Activated CD4-positive, alpha-beta T cell treated with anti-CD3 and anti-CD28 coated beads, Interleukin-2, amount 10 ng/mL, durations not matched to agents 24 days and 14 days (primary cell): Measurements from ENCODE around the gene KNOP1. TPM values are rescaled to one million over a fixed set of nuclear protein-coding genes. Genes with fewer than 3 reads are reported as not detected.

ENCODE experiments used
- DNase-seq: peaks from one replicate; pipeline ENCODE4 v3.0.0; 2022
- H3K27ac Mint-ChIP-seq: one replicate; pipeline ENCODE4 v1.8.0; 2022; ENCODE audit warnings: mild to moderate bottlenecking, mixed read lengths
- H3K27me3 Mint-ChIP-seq: one replicate; pipeline ENCODE4 v1.8.0; 2022; ENCODE audit warnings: mixed read lengths
- H3K36me3 Mint-ChIP-seq: one replicate; pipeline ENCODE4 v1.8.0; 2022; ENCODE audit warnings: low read depth, mild to moderate bottlenecking, mixed read lengths
- H3K4me1 Mint-ChIP-seq: one replicate; pipeline ENCODE4 v1.8.0; 2021; ENCODE audit warnings: mixed read lengths
- H3K4me3 Mint-ChIP-seq: one replicate; pipeline ENCODE4 v1.8.0; 2022; ENCODE audit warnings: mild to moderate bottlenecking, moderate library complexity, mixed read lengths
- H3K9me3 Mint-ChIP-seq: one replicate; pipeline ENCODE4 v1.8.0; 2021; ENCODE audit warnings: mixed read lengths
- intact Hi-C: fragments of 100-400 bp; cut with micrococcal nuclease; formaldehyde crosslinking; loops from one replicate; pipeline ENCODE4 v1.15.1; 2023
- total RNA-seq: library from RNA; stranded (reverse); gene quantifications from 2 replicates; pipeline ENCODE4 v1.2.3, GENCODE V29; 2022

The KNOP1 gene, protein sequence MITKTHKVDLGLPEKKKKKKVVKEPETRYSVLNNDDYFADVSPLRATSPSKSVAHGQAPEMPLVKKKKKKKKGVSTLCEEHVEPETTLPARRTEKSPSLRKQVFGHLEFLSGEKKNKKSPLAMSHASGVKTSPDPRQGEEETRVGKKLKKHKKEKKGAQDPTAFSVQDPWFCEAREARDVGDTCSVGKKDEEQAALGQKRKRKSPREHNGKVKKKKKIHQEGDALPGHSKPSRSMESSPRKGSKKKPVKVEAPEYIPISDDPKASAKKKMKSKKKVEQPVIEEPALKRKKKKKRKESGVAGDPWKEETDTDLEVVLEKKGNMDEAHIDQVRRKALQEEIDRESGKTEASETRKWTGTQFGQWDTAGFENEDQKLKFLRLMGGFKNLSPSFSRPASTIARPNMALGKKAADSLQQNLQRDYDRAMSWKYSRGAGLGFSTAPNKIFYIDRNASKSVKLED
- total RNA-seq, result 36.9 and 37.0 TPM in 2 replicates

DNA sequence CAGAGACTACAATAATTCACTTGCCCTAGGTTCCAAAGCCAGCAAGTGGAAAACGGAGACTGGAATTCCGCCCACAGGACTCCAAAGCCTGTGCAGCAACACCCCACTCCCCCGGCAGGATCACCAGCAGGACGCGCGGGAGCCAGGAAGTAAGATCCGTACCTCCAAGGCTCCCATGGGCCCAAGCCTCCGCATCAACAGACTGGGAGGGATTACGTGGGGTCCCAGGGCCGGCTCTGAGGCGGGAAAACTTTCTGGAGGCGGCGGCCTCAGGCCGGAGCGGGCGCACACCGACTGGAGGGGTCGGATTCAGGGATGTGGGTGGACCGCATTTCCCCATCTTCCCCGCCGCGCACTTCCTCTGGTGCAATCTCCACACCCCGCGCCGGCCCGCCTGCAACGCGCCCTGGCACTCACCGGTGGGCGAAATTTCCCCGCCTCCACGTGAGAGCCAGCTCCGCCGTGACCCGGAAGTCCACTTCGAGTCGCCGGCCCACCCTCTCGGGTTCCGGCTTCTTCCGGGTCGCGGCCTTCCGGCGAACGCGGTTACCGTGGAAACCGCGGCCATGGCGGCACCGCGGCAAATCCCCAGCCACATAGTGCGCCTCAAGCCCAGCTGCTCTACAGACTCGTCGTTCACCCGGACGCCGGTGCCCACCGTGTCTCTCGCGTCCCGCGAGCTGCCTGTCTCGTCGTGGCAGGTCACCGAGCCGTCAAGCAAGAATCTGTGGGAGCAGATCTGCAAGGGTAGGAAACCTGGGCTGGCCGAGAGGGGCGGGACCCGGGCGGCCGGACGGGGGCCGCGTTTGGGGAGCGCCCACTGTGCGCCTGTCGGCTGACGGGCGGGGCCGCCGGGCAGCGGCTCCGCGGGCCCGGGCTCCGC is at the start of gene KNOP1, which contains the start of gene IQCK:
Gene KNOP1 (minus strand): TSS at position 487 of the 883 bp plus-strand sequence. CDS start 3,192 bp downstream, outside the sequence.
Gene IQCK (plus strand): TSS at position 531 of the 883 bp plus-strand sequence. CDS start 36 bp downstream, at position 567.
- H3K27ac Mint-ChIP-seq, result peak within 1 kb of the TSS; percentile 89
- no peaks in the 10 kb centered on the region for H3K9me3 Mint-ChIP-seq
- H3K27me3 Mint-ChIP-seq, result no peaks in the 10 kb centered on the region
- H3K4me3 Mint-ChIP-seq, result peak within 1 kb of the TSS; percentile 96
- intact Hi-C loops, result loop anchor here (1.0 to 10.0 kb wide), 4 partner anchors 133 to 196 kb away; partner anchors contain the start of genes GDE1 and VPS35L
- peak; percentile 97 for DNase-seq
- H3K4me1 Mint-ChIP-seq, result peaks cover 18% of the 10 kb centered on the region
- peaks cover 22% of the 10 kb centered on the region for H3K36me3 Mint-ChIP-seq

DNA sequence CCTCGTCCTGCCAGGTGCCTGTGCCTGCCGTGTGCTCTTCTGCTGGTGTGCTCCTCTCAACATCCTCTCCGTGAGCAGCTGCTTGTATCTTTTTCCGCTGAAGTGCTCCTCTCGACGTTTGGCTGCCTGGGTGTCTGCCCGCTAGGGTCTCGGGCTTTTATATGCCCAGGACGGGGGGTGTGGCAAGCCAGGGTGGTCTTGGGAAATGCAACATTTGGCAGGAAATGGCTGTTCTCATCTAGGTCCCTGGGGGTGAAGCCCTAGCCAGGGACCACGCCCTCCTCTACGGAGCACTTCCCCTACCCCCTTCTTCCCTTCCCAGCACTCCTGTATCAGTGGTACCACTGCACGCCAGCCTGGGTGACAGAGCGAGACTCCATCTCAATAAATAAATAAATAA is 49.5 kb upstream of the KNOP1 start:
- Mint-ChIP-seq H3K9me3 (peaks cover 6% of the 10 kb centered on the region), H3K4me1 (no peaks in the 10 kb centered on the region), H3K27ac (no peak overlapping the region), H3K4me3 (no peak overlapping the region), H3K27me3 (no peaks in the 10 kb centered on the region), H3K36me3 (no peaks in the 10 kb centered on the region)
- intact Hi-C loops, result no loop called here
- no peak for DNase-seq

DNA sequence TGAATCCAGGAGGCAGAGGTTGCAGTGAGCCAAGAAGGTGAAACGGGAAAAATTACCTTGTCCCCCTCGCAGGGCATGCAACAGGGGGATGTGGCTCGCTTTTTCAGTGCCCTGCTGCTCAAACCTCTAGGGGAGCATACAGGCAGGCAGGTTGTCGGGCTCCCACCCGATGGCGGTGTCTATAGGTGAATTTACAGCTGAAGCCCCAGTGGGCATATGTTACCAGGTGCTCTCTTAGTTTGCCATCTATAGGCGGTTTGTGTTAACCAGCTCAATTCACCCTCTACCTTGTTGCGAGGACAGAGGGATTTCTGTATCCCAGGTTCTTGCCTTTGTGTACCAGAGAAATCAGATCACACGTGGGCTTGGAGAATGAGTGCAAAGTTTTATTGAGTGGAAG is 49.0 kb upstream of the KNOP1 start:
- Mint-ChIP-seq H3K36me3 (no peaks in the 10 kb centered on the region), H3K27me3 (no peaks in the 10 kb centered on the region), H3K9me3 (peaks cover 6% of the 10 kb centered on the region), H3K4me1 (no peaks in the 10 kb centered on the region), H3K4me3 (no peak overlapping the region), H3K27ac (no peak overlapping the region)
- intact Hi-C loops, result no loop called here
- DNase-seq, result no peak

DNA sequence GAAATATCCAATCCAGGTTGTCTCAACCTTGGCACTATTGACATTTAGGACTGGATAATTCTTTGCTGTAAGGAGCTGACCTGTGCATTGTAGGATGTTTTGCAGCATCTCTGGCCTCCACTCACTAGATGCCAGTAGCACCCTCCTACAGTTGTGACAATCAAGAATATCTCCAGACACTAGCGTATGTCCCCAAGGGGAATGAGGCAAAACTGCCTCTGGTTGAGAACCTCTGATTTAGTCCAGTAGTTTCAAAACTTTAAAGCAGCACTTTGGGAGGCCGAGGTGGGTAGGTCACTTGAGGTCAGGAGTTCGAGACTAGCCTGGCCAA is 48.5 kb upstream of the KNOP1 start:
- Mint-ChIP-seq H3K4me3 (no peak overlapping the region), H3K27me3 (no peaks in the 10 kb centered on the region), H3K9me3 (peaks cover 6% of the 10 kb centered on the region), H3K4me1 (no peaks in the 10 kb centered on the region), H3K27ac (no peak overlapping the region), H3K36me3 (no peaks in the 10 kb centered on the region)
- DNase-seq, result no peak
- intact Hi-C loops, result no loop called here

DNA sequence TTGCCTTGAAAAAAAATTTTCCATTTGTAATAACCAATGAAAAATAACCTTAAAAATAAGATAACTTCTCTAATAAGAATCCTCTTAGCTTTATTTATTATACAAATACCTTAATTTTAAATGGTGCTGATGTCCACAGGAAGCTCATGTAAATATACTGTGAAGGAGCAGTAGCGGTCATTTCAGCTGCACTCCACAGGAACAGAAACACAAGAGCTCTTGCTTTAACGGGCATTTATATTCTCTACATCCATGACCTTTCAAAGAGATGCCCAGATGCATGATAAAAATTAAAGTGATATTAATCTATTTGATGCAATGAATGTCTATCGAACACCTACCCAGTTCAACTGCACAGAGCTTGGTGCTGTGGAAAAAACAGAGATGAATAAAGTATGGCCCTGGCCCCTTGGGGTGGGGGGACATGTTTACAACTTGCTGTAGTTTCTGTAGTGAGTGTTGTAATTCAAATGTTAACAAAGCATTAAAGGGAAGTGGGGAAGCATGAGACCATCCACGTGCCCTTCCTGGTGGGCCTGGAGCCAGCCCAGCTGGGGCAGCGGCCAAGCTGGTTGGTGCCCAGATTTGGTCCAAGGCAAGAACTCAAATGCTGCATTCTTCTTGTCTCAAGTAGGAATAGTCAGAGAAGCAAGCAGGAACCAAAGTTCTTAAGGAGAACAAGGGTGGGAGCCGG is 48.0 kb upstream of the KNOP1 start:
- Mint-ChIP-seq H3K27ac (no peak overlapping the region), H3K4me1 (no peaks in the 10 kb centered on the region), H3K27me3 (no peaks in the 10 kb centered on the region), H3K4me3 (no peak overlapping the region), H3K9me3 (peaks cover 6% of the 10 kb centered on the region), H3K36me3 (no peaks in the 10 kb centered on the region)
- no peak for DNase-seq
- intact Hi-C loops, result no loop called here

DNA sequence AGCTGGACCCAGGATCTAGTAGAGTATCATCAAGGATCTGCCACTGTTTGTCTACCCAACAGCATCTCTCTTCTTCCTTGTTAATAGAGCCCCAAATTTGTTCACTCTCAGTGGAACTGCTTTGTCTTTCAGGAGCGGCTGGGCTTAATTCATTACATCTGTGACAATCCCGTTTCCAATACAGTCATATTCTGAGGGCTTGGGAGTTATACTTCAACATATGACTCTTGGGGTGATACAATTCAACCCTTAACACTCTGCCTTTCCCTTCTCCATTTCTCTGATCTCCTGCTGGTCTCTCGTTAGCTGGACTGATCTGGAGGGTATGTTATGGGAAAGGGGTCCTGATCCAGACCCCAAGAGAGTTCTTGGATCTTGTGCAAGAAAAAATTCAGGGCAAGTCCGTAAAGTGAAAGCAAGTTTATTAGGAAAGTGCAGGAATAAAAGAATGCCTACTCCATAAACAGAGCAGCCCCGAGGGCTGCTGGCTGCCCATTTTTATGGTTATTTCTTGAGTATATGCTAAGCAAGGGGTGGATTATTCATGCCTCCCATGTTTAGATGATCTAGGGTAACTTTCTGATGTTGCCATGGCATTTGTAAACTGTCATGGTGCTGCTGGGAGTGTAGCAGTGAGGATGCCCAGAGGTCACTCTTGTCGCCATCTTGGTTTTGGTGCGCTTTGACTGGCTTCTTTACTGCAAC is 42.5 kb upstream of the KNOP1 start:
- Mint-ChIP-seq H3K27me3 (peaks cover 3% of the 10 kb centered on the region), H3K4me1 (no peaks in the 10 kb centered on the region), H3K9me3 (no peaks in the 10 kb centered on the region), H3K4me3 (no peak overlapping the region), H3K36me3 (no peaks in the 10 kb centered on the region), H3K27ac (no peak overlapping the region)
- intact Hi-C loops, result no loop called here
- no peak for DNase-seq

DNA sequence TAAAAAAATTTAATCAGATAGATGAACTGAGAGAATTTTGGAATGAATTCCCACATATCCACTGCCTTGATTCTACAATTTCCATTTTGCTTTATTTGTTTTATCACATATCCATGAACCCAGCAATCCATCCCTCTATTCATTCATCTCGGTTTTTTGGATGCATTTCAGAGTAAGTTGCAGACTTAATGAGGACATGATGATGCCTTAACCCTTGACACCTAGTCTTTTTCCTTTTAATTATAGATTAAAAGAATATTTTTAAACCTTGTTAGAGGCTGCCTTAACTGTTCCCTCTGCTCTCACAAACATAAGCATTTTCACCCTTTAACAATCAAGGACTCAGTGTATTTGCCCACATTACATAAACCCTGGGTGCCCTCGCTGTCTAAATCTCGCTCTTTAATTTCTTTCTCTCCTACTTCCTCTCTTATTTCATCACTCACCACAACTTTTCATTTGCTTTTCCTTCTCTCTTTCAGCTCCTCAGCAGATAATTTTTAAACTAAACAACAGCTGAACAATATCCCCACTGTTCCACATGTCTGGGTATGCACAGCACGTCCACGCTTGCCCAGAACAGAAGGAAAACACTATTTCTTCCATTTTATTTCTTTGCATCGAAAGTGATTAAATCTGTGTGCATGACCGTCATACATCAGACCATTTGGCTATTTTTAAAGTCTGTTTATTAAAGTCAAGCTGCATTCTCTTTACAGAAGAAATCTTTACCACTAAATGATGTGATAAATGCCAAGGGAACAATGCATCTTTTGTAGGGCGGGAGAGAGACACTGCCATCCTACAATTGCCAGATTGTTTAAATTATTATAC is 40.0 kb upstream of the KNOP1 start:
- no peaks in the 10 kb centered on the region for H3K9me3 Mint-ChIP-seq
- no peak overlapping the region for H3K4me3 Mint-ChIP-seq
- DNase-seq, result no peak
- no peak overlapping the region for H3K27ac Mint-ChIP-seq
- intact Hi-C loops, result no loop called here
- no peaks in the 10 kb centered on the region for H3K36me3 Mint-ChIP-seq
- peaks cover 3% of the 10 kb centered on the region for H3K27me3 Mint-ChIP-seq
- no peaks in the 10 kb centered on the region for H3K4me1 Mint-ChIP-seq

DNA sequence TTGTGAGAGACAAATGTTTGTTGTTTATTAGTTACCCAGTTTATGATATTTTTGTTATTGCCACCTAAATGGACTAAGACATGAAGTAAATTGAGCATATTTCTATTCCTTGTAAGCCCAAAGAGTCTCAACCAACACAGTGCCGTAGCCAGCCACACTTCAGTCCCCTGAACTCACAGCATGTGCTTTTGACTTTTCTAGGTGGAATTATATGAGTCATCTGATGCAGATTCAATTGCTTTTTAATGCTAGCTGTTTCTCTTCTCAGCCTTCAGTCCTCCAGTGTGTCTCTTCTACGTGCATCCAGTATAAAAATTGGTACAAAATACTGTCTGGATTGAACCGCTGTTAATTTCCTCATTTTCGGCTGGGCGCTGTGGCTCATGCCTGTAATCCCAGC is 39.0 kb upstream of the KNOP1 start:
- Mint-ChIP-seq H3K4me1 (no peaks in the 10 kb centered on the region), H3K27me3 (peaks cover 3% of the 10 kb centered on the region), H3K27ac (no peak overlapping the region), H3K36me3 (no peaks in the 10 kb centered on the region), H3K4me3 (no peak overlapping the region), H3K9me3 (no peaks in the 10 kb centered on the region)
- intact Hi-C loops, result no loop called here
- no peak for DNase-seq

DNA sequence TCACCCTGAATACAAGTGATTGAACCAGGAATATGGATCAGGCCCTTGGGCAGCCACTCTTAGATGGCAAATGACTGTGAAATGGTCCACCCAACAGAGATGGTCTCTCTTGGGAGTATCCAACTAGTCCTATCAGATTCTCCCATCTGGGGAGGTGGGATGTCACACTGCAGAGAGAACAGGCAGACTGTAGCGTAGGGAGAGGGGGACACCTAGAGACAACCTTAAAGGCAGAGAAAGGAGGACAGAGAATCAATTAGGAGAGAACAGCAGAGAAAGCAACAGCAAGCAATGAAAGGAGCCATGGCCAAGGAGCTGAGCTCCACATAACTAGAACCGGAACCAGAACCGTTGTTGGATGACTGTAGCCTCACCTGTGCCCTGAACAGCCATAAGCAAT is 37.2 kb upstream of the KNOP1 start:
- Mint-ChIP-seq H3K4me1 (no peaks in the 10 kb centered on the region), H3K27me3 (peaks cover 3% of the 10 kb centered on the region), H3K9me3 (no peaks in the 10 kb centered on the region), H3K36me3 (no peaks in the 10 kb centered on the region), H3K27ac (no peak overlapping the region), H3K4me3 (no peak overlapping the region)
- no peak for DNase-seq
- intact Hi-C loops, result no loop called here

DNA sequence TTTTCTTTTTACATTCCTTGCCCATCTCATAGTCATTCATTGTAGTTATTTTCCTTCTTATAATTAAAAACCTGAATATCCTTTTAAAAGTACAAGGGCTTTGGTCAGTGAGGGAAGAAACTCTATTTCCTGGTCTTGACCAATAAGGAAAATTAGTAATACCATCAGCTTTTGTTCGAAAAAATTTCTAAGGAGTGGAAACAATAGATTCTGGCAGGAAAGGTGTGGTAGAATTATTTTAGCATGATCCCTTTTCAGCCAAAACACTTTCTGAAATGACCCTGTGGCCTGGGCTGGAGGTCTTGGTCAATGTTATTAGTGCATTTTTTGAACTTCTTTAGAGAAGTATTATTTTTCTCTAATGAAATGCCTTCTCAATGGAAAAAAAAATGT is 36.6 kb upstream of the KNOP1 start:
- DNase-seq, result no peak
- Mint-ChIP-seq H3K27ac (no peak overlapping the region), H3K27me3 (peaks cover 3% of the 10 kb centered on the region), H3K4me3 (no peak overlapping the region), H3K36me3 (no peaks in the 10 kb centered on the region), H3K4me1 (no peaks in the 10 kb centered on the region), H3K9me3 (no peaks in the 10 kb centered on the region)
- intact Hi-C loops, result no loop called here

DNA sequence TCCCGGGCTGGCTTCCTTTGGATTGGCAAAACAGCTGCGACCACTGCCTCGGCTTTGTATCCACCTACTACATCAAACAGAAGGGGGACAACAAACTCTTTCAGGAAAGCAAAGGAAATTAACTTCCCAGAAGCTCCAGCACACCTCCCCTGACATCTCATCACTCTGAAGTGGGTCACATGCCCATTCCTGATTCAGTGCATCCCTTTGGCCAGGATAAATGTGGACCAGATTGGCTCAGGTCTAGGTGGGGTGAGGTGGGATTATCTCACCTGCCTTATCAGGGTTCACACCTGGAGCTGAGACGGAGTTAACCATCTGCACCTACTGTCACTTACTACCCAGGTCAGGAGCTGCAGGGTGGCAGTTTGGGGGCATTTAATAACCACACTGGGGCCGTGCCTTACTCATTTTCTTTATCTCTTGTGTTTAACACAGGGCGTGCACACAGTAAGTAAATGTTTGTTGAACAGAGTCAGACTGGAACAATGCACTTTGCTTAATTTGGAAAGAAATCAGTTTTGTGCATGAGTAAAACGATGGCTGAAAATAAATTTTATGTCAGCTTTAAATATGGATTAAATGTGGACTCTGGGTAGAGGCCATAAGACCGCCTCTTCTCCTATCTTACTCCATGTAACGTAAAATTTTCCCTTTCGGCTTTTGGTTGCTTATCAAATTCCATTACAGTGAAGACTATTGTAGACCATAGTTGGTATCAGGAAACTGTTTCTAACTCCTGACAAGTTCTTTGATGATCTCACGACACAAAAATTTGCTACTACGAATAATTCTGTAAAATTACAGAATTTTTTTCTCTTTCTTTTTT is 36.0 kb upstream of the KNOP1 start:
- Mint-ChIP-seq H3K36me3 (no peaks in the 10 kb centered on the region), H3K4me1 (no peaks in the 10 kb centered on the region), H3K9me3 (no peaks in the 10 kb centered on the region), H3K27me3 (peaks cover 3% of the 10 kb centered on the region), H3K4me3 (no peak overlapping the region), H3K27ac (no peak overlapping the region)
- no peak for DNase-seq
- intact Hi-C loops, result no loop called here
